T-cell (primary cell): ENCODE data around the gene MOCOS. TPM values are rescaled to one million over a fixed set of nuclear protein-coding genes. Genes with fewer than 3 reads are reported as not detected.

ENCODE experiments used
- ATAC-seq, 4 experiments: fragments of 200-7000 bp in 3 of 4; fragments of 150-1000 bp in 1 of 4; cut with Tn5 transposase; replicated peaks in 1 of 4; 1 replicate in 3 of 4; 2 replicates in 1 of 4; pipeline ENCODE4 v1.10.0; 2021; ENCODE audit warnings: moderate library complexity in 3 of 4, mild to moderate bottlenecking in 2 of 4, moderate number of reproducible peaks in 1 of 4
- CTCF ChIA-PET, 2 donors: fragments of 300-600 bp; sonication (Branson Sonifier 250); formaldehyde crosslinking; loops; one replicate each; lab custom pipeline; 2022; ENCODE audit warnings: antibody characterized with exemption in 2 of 2; lab: Charles Lee
- POLR2A ChIA-PET, 2 donors: fragments of 300-600 bp; sonication (Branson Sonifier 250); formaldehyde crosslinking; loops; one replicate each; lab custom pipeline; 2022; ENCODE audit warnings: antibody characterized with exemption in 2 of 2; lab: Charles Lee
- DNase-seq, 35 experiments: peaks; one replicate each; pipeline versions ENCODE4 v3.0.0 to v3.0.0-alpha.2; 2013 to 2023
- H3K27ac ChIP-seq: one replicate; pipeline ENCODE4 v1.5.1; 2013; ENCODE audit warnings: low read length
- H3K27me3 ChIP-seq, 2 experiments: replicated peaks in 1 of 2; 1 replicate in 1 of 2; 2 replicates in 1 of 2; pipeline versions ENCODE4 v1.6.1 to v1.7.0; 2013; ENCODE audit warnings: low read length in 1 of 2, mixed read lengths in 1 of 2; ENCODE audit not compliant: control insufficient read depth in 2 of 2, insufficient read depth in 2 of 2; ENCODE audit errors: extremely low read depth in 1 of 2
- H3K36me3 ChIP-seq, 2 donors: 1 replicate in 1 of 2; 2 replicates in 1 of 2; pipeline versions ENCODE4 v1.6.1 to v1.7.0; 2013; ENCODE audit warnings: low read length in 1 of 2; ENCODE audit not compliant: control insufficient read depth in 2 of 2, insufficient read depth in 1 of 2; ENCODE audit errors: extremely low read depth in 1 of 2
- H3K4me1 ChIP-seq, 2 experiments: 1 replicate in 1 of 2; 2 replicates in 1 of 2; pipeline versions ENCODE4 v1.6.1 to v1.7.0; 2013; ENCODE audit warnings: low read length in 2 of 2, mixed read lengths in 1 of 2; ENCODE audit not compliant: insufficient read depth in 2 of 2, control insufficient read depth in 1 of 2; ENCODE audit errors: extremely low read depth in 1 of 2
- H3K4me3 ChIP-seq, 2 donors: 1 replicate in 1 of 2; 2 replicates in 1 of 2; pipeline versions ENCODE4 v1.5.1 to v1.7.0; 2013; ENCODE audit warnings: mild to moderate bottlenecking in 2 of 2, low read length in 1 of 2, moderate library complexity in 1 of 2; ENCODE audit not compliant: control insufficient read depth in 1 of 2; ENCODE audit errors: extremely low read depth in 1 of 2
- H3K9me3 ChIP-seq: 2 replicates; pipeline ENCODE4 v1.7.0; 2013
- H3K27ac Mint-ChIP-seq, 2 donors: one replicate each; pipeline ENCODE4 v1.8.0; 2020 to 2021; ENCODE audit warnings: mild to moderate bottlenecking in 2 of 2, mixed read lengths in 2 of 2
- H3K27me3 Mint-ChIP-seq, 2 donors: one replicate each; pipeline ENCODE4 v1.8.0; 2021 to 2022; ENCODE audit warnings: mixed read lengths in 2 of 2
- H3K36me3 Mint-ChIP-seq: one replicate; pipeline ENCODE4 v1.8.0; 2021; ENCODE audit warnings: mixed read lengths
- H3K4me1 Mint-ChIP-seq, 3 donors: one replicate each; pipeline ENCODE4 v1.8.0; 2020 to 2022; ENCODE audit warnings: mixed read lengths in 3 of 3, mild to moderate bottlenecking in 1 of 3
- H3K4me3 Mint-ChIP-seq, 3 donors: one replicate each; pipeline ENCODE4 v1.8.0; 2020 to 2022; ENCODE audit warnings: mild to moderate bottlenecking in 3 of 3, mixed read lengths in 3 of 3, moderate library complexity in 3 of 3
- H3K9me3 Mint-ChIP-seq, 3 donors: one replicate each; pipeline ENCODE4 v1.8.0; 2020 to 2022; ENCODE audit warnings: mixed read lengths in 3 of 3
- WGBS: methylation state at CpG from one replicate; pipeline ENCODE4 v1.1.5; 2013; ENCODE audit warnings: missing lambda C conversion rate; ENCODE audit not compliant: insufficient coverage; 5-methylcytosine and 5-hydroxymethylcytosine counted together
- total RNA-seq, 35 experiments: library from RNA in 6 of 35; stranded (reverse) in 6 of 35; fragments of 120-200 nt in 1 of 35; gene quantifications; one replicate each; pipeline versions ENCODE4 v1.2.1 to v1.2.4 and lab custom pipeline; 2013 to 2026

The MOCOS gene
- total RNA-seq, 5 donors from 2014 or later (not counting 1 experiment from before 2014, with no cell fraction given), result 0.05 to 0.47 (median 0.16) TPM

DNA sequence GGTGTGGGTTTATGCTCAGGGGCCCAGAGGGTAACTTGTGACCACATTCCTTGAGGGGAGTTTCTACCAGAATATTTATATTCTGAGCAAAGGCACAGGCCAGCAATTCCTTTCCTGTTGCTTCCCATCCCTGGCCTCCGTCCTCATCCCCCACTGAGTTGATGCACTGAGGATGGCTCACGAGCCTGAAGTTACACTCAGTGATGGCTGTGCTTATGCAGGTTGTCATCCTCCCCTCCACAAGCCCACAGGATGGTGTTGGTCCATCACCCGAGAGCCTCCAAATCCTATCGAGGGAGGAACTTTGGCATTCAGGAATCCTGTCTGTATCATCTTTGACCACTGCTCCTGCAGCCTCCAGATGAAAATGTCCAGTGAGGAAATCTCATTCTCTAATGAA is 81.9 kb downstream of the MOCOS start:
- Mint-ChIP-seq H3K4me3 (no peak overlapping the region), H3K27ac (no peak overlapping the region), H3K4me1 (no peaks in the 10 kb centered on the region), H3K36me3 (no peaks in the 10 kb centered on the region), H3K9me3 (no peaks in the 10 kb centered on the region), H3K27me3 (peaks cover 11 to 20% of the 10 kb centered on the region in 2 donors)
- H3K27ac ChIP-seq, result no peak overlapping the region
- H3K4me3 ChIP-seq, result no peak overlapping the region
- ATAC-seq (no peak), DNase-seq (no peak)
- H3K36me3 ChIP-seq, result no peaks in the 10 kb centered on the region
- H3K27me3 ChIP-seq, result peaks cover 0 to 9% of the 10 kb centered on the region in 2 experiments
- no peaks in the 10 kb centered on the region for H3K4me1 ChIP-seq
- 61% methylated on average over 3 of the region's 4 CpGs for WGBS
- no peaks in the 10 kb centered on the region for H3K9me3 ChIP-seq
- ChIA-PET POLR2A (no interaction called here), CTCF (no interaction called here)

DNA sequence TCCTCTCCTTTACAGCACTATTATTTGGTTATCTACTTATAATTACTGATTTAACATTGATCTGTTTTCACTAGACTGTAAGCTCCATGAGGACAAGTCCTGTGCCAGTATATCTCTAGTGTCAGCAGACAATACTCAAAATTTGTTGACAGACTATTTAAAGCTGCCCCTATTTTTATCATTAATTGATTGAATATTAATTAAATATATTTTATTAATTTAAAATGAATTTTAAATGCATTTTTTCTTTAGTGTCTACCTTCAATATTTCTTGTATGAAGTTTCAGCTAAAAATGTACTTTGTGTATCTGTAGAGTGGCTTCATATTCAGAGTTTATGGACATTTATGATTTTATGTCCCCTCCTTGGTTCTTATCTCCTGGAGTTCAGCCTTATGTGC is 83.9 kb downstream of the MOCOS start:
- no peaks in the 10 kb centered on the region for H3K9me3 ChIP-seq
- H3K27ac Mint-ChIP-seq, result no peak overlapping the region

DNA sequence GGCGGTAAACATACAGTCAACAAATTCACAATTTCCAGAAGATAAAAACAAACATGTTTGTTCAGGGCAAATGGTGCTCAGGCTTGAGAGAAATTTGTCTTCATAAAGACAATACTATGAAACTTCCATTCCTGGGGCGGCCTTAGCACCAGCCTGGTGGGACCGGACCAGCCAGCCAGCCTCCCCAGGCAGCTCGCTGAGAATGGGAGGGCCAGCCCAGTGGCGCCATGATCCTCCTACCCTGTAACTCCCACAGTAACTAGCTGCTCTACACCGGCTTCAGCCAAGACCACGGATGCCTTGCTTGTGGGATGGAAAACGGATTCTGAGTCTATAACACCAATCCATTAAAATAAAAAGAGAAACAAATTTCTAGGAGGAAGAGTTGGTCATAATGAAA is 86.0 kb downstream of the MOCOS start:
- H3K4me3 Mint-ChIP-seq, result no peak overlapping the region
- CTCF ChIA-PET, result interaction anchor here in 1 of 2 donors (2.5 kb wide), 1 partner anchor 10 kb away, joined by 11 read pairs; no protein-coding TSS in a partner anchor

More for the DNA sequence above, 83.9 kb downstream of the MOCOS start:
- ATAC-seq, result no peak
- Histone ChIP-seq H3K27me3 (peaks cover 0 to 14% of the 10 kb centered on the region in 2 experiments), H3K36me3 (no peaks in the 10 kb centered on the region), H3K4me1 (no peaks in the 10 kb centered on the region), H3K4me3 (no peak overlapping the region), H3K27ac (no peak overlapping the region)
- ChIA-PET POLR2A (no interaction called here), CTCF (interaction anchor here in 1 of 2 donors (0.5 kb wide), 1 partner anchor 185 kb away, joined by 4 read pairs; no protein-coding TSS in a partner anchor)
- Mint-ChIP-seq H3K27me3 (peaks cover 16 to 27% of the 10 kb centered on the region in 2 donors), H3K36me3 (no peaks in the 10 kb centered on the region), H3K9me3 (no peaks in the 10 kb centered on the region), H3K4me3 (no peak overlapping the region), H3K4me1 (no peaks in the 10 kb centered on the region)
- no peak for DNase-seq

DNA sequence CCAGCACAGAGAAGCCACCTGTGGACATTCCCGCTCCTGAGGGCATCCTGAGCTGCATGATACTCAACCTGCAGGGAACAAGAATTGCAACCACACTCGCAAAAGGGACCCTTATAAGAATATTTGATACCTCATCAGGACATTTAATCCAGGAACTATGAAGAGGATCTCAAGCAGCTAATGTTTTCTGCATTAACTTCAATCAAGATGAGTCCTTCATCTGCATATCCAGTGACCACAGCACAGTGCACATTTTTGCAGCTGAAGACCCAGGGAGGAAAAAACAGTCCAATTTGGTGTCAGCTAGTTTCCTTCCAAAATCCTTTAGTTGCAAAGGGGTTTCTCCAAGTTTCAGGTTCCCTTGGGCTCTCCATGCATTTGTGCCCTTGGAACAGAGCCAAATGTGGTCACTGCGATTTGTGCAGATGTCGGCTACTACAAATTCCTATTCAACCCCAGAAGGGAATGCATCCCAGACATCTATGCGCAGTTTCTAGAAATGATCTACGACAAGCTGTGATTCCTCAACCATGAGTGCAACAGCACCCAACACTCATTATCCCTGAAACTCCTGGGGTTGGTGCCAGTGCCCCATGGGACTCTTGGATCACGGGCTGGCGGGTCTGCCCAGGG is 86.9 kb downstream of the MOCOS start:
- H3K4me1 Mint-ChIP-seq, result no peaks in the 10 kb centered on the region
- 92% methylated on average over 6 of the region's 8 CpGs for WGBS
- H3K36me3 Mint-ChIP-seq, result no peaks in the 10 kb centered on the region
- H3K27ac Mint-ChIP-seq, result no peak overlapping the region
- Histone ChIP-seq H3K27me3 (peaks cover 0 to 11% of the 10 kb centered on the region in 2 experiments), H3K27ac (no peak overlapping the region), H3K4me3 (no peak overlapping the region), H3K36me3 (no peaks in the 10 kb centered on the region), H3K4me1 (no peaks in the 10 kb centered on the region), H3K9me3 (no peaks in the 10 kb centered on the region)
- DNase-seq (no peak), ATAC-seq (no peak)
- CTCF ChIA-PET, result interaction anchor here (0.6 to 2.5 kb wide), 2 partner anchors 10 to 12 kb away, joined by 4 to 11 read pairs; no protein-coding TSS in a partner anchor
- peaks cover 19 to 27% of the 10 kb centered on the region in 2 donors for H3K27me3 Mint-ChIP-seq
- POLR2A ChIA-PET, result interaction anchor here in 1 of 2 donors (0.6 kb wide), 1 partner anchor 600 kb away, joined by 3 read pairs; no protein-coding TSS in a partner anchor
- no peaks in the 10 kb centered on the region for H3K9me3 Mint-ChIP-seq
- H3K4me3 Mint-ChIP-seq, result no peak overlapping the region

More for the DNA sequence above, 86.0 kb downstream of the MOCOS start:
- no peak overlapping the region for H3K27ac Mint-ChIP-seq
- no peaks in the 10 kb centered on the region for H3K36me3 Mint-ChIP-seq
- peaks cover 16 to 27% of the 10 kb centered on the region in 2 donors for H3K27me3 Mint-ChIP-seq
- H3K4me1 ChIP-seq, result no peaks in the 10 kb centered on the region
- no peaks in the 10 kb centered on the region for H3K9me3 ChIP-seq
- ATAC-seq (no peak), DNase-seq (no peak)
- H3K4me1 Mint-ChIP-seq, result no peaks in the 10 kb centered on the region
- H3K27ac ChIP-seq, result no peak overlapping the region
- POLR2A ChIA-PET, result no interaction called here
- no peak overlapping the region for H3K4me3 ChIP-seq
- no peaks in the 10 kb centered on the region for H3K36me3 ChIP-seq
- H3K9me3 Mint-ChIP-seq, result no peaks in the 10 kb centered on the region
- H3K27me3 ChIP-seq, result peaks cover 0 to 14% of the 10 kb centered on the region in 2 experiments
- WGBS, result 91% methylated on average over 3 of the region's 8 CpGs

DNA sequence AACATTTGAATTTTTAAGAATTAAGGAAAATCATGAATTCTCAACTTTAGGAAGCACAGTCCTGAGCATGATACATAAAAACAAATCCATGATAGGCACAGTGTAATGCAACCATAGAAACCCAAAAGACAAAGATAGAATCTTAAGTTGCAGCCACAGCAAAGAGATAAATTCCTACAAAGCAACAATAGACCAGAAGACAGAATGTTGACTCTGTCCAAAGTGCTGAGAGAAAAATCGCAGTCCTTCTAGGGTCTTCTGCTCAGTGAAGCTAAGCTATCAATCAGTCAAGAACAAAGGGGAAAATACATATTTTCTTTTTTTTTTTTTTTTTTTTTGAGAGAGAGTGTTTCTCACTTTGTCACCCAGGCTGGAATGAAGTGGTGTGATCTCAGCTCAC is 88.3 kb downstream of the MOCOS start:
- H3K27ac ChIP-seq, result no peak overlapping the region
- H3K4me1 Mint-ChIP-seq, result no peaks in the 10 kb centered on the region
- H3K36me3 ChIP-seq, result no peaks in the 10 kb centered on the region
- no peak overlapping the region for H3K4me3 Mint-ChIP-seq
- no peaks in the 10 kb centered on the region for H3K36me3 Mint-ChIP-seq
- ChIA-PET POLR2A (no interaction called here), CTCF (interaction anchor here in 1 of 2 donors (0.6 kb wide), 2 partner anchors 219 to 477 kb away, joined by 3 to 5 read pairs; no protein-coding TSS in a partner anchor)
- H3K9me3 ChIP-seq, result no peaks in the 10 kb centered on the region
- H3K4me1 ChIP-seq, result no peaks in the 10 kb centered on the region
- DNase-seq (no peak), ATAC-seq (no peak)
- H3K9me3 Mint-ChIP-seq, result no peaks in the 10 kb centered on the region
- H3K4me3 ChIP-seq, result no peak overlapping the region
- peaks cover 10 to 23% of the 10 kb centered on the region in 2 donors for H3K27me3 Mint-ChIP-seq
- WGBS, result no CpG with 5 or more reads among the region's 1 CpG
- no peak overlapping the region for H3K27ac Mint-ChIP-seq
- peaks cover 0 to 7% of the 10 kb centered on the region in 2 experiments for H3K27me3 ChIP-seq

DNA sequence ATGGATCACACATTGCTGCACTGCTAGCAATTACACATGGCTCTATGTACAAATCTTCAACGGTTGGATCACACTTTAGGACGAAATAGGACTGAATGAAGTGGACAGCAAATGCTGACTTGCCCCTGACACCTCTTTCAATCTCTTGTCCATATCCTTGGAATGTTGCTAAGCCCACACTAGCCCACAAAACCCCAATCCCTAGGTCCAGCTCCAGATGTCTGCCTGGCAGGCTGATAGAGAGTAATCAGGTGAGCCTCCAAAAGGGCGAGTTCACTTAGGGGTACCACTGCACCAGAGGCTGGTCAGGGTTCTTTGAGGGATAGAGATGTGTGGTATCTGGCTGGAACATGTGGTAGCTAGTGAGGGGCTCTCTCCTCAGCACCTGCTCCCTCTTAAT is 91.7 kb downstream of the MOCOS start:
- ChIA-PET CTCF (interaction anchor here (0.7 to 8.9 kb wide), 4 partner anchors 183 to 888 kb away, joined by 3 to 88 read pairs (median 3); no protein-coding TSS in a partner anchor), POLR2A (interaction anchor here in 1 of 2 donors (0.6 kb wide), 1 partner anchor 180 kb away, joined by 6 read pairs; no protein-coding TSS in a partner anchor)
- no peak overlapping the region for H3K4me3 ChIP-seq
- no peak for ATAC-seq
- H3K36me3 ChIP-seq, result no peaks in the 10 kb centered on the region
- H3K9me3 Mint-ChIP-seq, result no peaks in the 10 kb centered on the region
- H3K27ac Mint-ChIP-seq, result no peak overlapping the region
- no peak overlapping the region for H3K4me3 Mint-ChIP-seq
- no peaks in the 10 kb centered on the region for H3K36me3 Mint-ChIP-seq
- peaks cover 0 to 10% of the 10 kb centered on the region in 2 experiments for H3K27me3 ChIP-seq
- no peak overlapping the region for H3K27ac ChIP-seq
- no peaks in the 10 kb centered on the region for H3K4me1 Mint-ChIP-seq
- WGBS, result 46% methylated on average over 2 of the region's 3 CpGs
- no peaks in the 10 kb centered on the region for H3K9me3 ChIP-seq
- peaks cover 17 to 22% of the 10 kb centered on the region in 2 donors for H3K27me3 Mint-ChIP-seq
- no peaks in the 10 kb centered on the region for H3K4me1 ChIP-seq
- DNase-seq, result no peak
